CD4-positive, alpha-beta T cell treated with Interleukin-12 subunit alpha and Interleukin-12 subunit beta, for 1 hour (primary cell): ENCODE data around the gene DIS3L2.
"Not testable (repeated sequence)": the region's sequence is repeated elsewhere in the genome, so short reads cannot be mapped to it uniquely, and the experiment has no call there.

Experiments
- DNase-seq: peaks from one replicate; pipeline ENCODE4 v3.0.0-alpha.2; 2020

DIS3L2 gene

GRCh38 chr2:232353660-232354059 lies 392.1 kb downstream of the DIS3L2 start:
- no peak for DNase-seq

- no peak for DNase-seq
Measured at GRCh38 chr2:232354069-232354468, 392.6 kb downstream of the DIS3L2 start.

GRCh38 chr2:232361646-232362045 lies 400.1 kb downstream of the DIS3L2 start:
- DNase-seq: no peak

- DNase-seq: no peak
Measured at GRCh38 chr2:232362174-232362900, 400.8 kb downstream of the DIS3L2 start.

GRCh38 chr2:232363064-232363783 lies 401.7 kb downstream of the DIS3L2 start:
- not testable (repeated sequence) for DNase-seq

GRCh38 chr2:232363784-232364615 lies 402.5 kb downstream of the DIS3L2 start:
- peak; percentile 22 for DNase-seq

DNA sequence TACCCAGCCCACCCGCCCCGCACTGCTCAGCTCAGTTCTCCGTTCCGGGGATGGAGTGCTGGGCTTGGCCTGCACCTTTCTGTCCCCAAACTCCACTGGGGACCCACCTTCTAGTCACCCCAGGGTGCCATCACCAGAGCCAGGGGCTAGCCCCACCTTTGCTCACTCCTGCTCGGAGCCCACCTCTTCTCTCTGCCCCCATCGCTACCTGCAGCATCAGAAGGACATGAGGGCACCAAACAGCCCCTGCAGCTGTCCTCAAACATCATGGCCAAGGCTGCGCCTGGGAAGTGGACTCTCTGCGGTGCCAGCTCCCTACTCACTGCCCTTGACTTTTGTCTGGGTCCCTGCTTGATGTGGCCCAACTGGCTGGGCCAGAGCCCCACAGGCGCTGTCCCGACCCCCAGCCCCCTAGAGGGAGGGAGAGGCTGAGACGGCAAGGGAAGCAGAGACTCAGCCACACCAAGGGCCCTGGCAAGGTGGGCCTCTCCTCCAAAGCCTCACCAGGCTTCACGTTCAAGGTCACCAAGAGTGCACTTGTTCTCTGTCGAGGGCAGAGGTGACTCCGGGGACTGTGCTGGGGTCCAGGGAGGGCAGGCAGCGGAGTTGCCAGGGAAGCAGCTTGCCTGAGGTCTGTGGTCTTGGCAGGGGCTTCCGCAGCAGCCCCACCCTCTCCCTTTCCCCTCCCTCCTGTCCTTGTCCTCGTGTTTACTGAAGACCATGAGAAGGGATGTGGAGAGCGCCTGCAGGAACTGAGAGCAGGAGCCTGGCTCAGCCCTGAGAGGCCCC lies 403.5 kb downstream of the DIS3L2 start:
- DNase-seq: not testable (repeated sequence)

DNA sequence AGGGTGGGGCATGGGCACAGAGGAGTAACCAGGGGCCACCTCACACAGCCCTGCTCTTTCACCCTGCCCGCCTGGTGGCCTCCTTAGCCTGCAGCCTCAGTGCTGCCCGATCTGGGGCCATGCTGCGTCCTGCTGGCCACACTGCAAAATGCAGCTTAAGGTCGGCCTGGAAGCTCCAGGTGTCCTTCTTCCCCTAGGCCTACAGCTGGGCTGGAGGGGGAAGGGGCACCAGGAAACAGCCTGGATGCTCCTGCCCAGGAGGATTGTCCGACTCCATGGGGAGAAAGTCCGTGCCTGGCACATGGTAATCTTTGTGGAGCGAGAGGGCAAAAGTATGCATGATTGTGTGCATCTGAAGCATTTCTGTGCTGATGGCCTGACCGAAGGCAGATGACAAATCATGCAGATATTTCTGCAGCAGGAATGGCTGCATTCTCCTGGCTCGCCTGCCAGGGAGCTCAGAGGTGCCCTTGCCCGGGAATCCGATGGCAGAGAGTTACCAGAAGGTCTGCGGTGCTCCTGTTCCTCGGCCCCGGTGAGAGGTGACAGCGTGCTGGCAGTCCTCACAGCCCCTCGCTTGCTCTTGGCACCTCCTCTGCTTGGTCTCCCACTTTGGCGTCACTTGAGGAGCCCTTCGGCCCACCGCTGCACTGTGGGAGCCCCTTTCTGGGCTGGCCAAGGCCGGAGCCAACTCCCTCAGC lies 404.3 kb downstream of the DIS3L2 start:
- DNase-seq: peak; percentile 17

GRCh38 chr2:232366461-232366860 lies 404.9 kb downstream of the DIS3L2 start:
- DNase-seq: not testable (repeated sequence)

DNA sequence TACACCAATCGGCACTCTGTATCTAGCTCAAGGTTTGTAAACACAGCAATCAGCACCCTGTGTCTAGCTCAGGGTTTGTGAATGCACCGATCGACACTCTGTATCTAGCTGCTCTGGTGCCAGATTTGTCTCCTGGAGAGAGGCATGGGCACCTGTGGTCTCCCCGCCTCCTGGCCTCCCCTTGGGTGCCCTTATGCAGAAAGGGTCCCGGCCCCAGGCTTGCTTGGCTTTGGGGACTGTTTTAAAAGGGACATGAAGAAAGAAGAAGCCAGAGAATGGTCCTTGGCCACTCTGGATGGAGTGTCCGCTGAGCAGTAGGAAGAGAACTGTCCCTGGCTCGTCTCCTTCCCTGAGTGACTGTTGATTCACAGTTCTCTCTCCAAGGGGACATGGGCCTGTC lies 405.5 kb downstream of the DIS3L2 start:
- no peak for DNase-seq

- no peak for DNase-seq
Measured at GRCh38 chr2:232367591-232368233, 406.2 kb downstream of the DIS3L2 start.

- DNase-seq: no peak
Measured at GRCh38 chr2:232368311-232368731, 406.8 kb downstream of the DIS3L2 start.

DNA sequence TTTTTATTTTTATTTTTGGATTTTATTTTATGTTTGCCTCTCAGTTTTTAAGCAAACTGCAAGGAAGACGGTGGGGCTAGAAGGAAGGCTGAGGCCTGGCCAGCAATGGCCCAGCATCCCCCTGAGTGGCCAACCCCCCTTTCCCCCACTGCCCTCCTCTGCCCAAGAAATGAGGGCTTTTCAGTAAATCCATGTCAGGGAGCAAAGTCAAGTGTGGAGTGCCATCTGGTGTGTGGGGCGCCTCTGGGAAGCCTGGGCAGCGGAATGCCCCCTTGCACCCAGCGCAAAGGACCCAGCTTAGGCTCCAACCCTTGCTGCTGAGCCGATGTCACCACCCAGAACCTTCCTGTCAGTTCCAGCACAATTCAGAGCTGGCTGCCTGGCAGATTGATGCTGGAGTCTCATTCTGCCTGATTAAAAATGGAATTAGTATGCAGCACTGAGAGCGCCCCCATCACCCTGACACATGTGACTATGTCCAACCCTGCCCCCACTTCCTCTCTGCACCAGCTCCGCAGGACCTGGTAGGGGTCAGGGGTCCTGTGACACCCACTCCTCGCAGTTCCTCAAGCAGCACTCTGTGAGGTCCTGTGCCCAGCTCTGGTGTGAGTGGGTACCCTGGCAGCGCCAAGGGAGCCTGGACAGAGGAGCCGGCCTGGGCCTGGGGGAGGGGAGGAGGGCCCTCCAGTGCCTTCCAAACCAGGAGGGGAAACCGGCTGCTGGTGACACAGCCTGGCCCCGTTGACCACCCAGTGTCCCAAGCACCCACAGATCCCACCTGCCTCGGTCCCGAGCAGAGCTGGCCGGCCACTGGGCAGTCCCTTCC lies 407.8 kb downstream of the DIS3L2 start:
- DNase-seq: no peak

DNA sequence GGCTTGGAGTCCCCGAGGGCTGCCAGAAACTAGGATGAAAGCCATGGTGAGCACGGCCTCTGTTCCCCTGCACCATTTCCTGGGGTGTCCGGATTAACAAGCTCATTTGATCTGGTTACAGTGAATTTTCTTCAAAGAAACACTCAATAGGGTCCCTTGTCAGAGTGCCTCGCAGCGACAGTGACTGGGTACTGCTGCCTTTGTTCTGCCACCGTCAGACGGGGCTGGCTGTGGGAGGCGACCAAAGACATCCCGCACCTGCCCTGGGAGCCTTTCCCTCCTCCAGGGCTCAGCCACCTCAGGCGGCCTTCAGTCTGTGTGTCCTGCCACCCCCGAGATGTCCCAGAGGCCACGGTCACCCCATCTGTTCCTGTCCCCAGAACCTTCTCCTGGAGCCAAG lies 408.5 kb downstream of the DIS3L2 start:
- DNase-seq: not testable (repeated sequence)

DNA sequence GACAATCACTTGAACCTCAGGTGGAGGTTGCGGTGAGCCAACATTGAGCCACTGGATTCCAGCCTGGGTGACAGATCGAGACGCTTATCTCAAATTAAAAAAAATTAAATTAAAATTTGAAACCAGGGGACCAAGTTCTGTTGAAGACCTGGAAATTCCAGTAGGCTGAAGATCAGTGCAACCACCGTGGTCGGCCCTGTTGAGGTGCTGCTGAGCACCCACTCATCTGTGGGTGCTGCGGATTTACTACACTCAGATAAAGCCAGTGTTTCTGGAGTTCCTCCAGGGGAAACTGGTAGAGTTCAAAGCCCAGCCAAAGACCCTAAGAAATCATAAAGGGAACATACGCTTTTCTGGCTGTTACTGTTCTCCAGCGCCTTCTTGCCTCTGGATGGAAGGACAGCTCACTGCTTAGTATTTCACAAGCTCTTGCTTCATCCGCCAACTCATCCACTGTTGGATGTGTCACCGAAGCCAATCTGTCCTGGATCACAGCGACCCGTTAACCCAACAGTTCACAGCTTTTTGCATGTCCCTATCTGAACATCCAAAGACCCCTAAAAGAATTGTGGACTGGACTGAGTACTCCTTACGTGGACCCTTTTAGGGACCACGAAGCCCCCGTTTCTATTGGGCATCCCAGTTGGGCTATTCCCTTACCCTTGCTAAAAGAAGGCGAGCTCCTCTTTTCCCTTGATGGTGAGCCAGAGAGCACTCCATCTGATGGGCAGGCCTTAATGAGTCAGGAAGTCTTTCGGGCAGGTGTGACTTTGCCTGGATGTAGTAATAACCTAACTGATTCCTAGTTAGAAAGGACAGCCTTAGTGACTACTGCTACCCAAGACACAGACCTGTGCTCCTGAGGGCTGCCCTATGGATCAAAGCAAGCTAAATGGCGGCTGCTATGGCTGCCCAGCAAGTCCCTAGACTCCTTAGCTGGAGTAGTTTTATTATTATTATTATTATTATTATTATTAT lies 411.0 kb downstream of the DIS3L2 start:
- no peak for DNase-seq

GRCh38 chr2:232374356-232374755 lies 412.8 kb downstream of the DIS3L2 start:
- DNase-seq: no peak

DNA sequence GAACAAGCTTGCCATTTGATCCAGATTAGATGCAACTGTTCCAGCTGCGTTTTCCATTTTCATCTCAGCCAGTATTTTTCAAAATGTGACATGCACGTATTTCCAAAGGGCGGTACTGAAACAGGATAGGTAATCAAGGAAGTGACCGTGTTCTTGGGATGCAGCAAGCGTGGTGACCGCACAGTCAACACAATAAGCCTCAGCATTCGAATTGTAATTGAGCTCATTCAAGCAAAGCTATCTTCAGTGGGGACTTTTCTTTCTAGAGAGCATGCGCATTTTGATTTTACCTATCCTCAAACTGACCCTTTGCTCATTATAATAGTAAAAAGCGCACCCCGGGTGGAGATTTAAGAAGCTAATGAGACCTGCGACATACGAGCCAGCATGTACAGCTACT lies 413.7 kb downstream of the DIS3L2 start:
- no peak for DNase-seq

GRCh38 chr2:232376260-232376659 lies 414.7 kb downstream of the DIS3L2 start:
- no peak for DNase-seq

DNA sequence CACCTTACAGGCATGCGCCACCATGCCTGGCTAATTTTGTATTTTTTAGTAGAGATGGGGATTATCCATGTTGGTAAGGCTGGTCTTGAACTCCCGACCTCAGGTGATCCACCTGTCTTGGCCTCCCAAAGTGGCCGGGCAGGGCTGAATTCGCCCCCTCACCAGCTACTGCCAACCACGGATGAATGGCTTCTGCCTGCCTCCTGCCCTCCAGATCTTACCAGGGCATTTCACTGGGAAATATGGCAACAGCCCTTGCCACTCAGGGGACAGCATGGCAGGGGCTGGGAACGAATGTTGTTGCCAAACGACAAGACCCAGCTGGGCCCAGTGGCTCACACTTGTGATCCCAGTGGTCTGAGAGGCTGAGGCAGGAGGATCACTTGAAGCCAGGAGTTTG lies 415.2 kb downstream of the DIS3L2 start:
- no peak for DNase-seq
